GM23338 (cell line): ENCODE results near the gene PNMA5. TPM values are rescaled to one million over a fixed set of nuclear protein-coding genes. Genes with fewer than 3 reads are reported as not detected.

ENCODE experiments used
- ATAC-seq: fragments of 200-7000 bp; cut with Tn5 transposase; 3 replicates; pipeline ENCODE4 v1.9.1; 2020
- DNase-seq: peaks from one replicate; pipeline ENCODE4 v3.0.0-alpha.2; 2015; ENCODE audit warnings: low spot score
- H2AFZ ChIP-seq: fragments of 200-600 bp; sonication (generic); 2 replicates; pipeline ENCODE4 v1.8.0; 2016; ENCODE audit warnings: antibody characterized with exemption, mild to moderate bottlenecking, moderate library complexity
- H3F3A ChIP-seq: fragments of 200-600 bp; sonication (generic); replicated peaks from 2 replicates; pipeline ENCODE4 v1.8.0; 2017; ENCODE audit warnings: antibody characterized with exemption, mixed run types, low read depth
- H3K27ac ChIP-seq: fragments of 200-600 bp; sonication (generic); 2 replicates; pipeline ENCODE4 v1.6.1; 2016; ENCODE audit warnings: low read depth
- H3K27me3 ChIP-seq: fragments of 200-600 bp; sonication (generic); 2 replicates; pipeline ENCODE4 v1.8.0; 2016; ENCODE audit warnings: mild to moderate bottlenecking, mixed run types, moderate library complexity; ENCODE audit not compliant: insufficient read depth
- H3K36me3 ChIP-seq: fragments of 200-600 bp; sonication (generic); 2 replicates; pipeline ENCODE4 v1.8.0; 2016; ENCODE audit warnings: mild to moderate bottlenecking; ENCODE audit not compliant: insufficient read depth
- H3K4me1 ChIP-seq: fragments of 200-600 bp; sonication (generic); 2 replicates; pipeline ENCODE4 v1.8.0; 2016; ENCODE audit warnings: mild to moderate bottlenecking, moderate library complexity; ENCODE audit not compliant: insufficient read depth
- H3K4me2 ChIP-seq: fragments of 200-600 bp; sonication (generic); 2 replicates; pipeline ENCODE4 v1.7.1; 2017; ENCODE audit warnings: mixed run types
- H3K4me3 ChIP-seq: fragments of 200-600 bp; sonication (generic); 2 replicates; pipeline ENCODE4 v1.6.1; 2016; ENCODE audit warnings: mixed run types
- H3K79me2 ChIP-seq: fragments of 200-600 bp; sonication (generic); replicated peaks from 2 replicates; pipeline ENCODE4 v1.8.0; 2017; ENCODE audit warnings: mild to moderate bottlenecking; ENCODE audit not compliant: insufficient read depth
- H3K9me2 ChIP-seq: fragments of 200-600 bp; sonication (generic); 2 replicates; pipeline ENCODE4 v1.8.0; 2017; ENCODE audit not compliant: insufficient read depth
- H4K20me1 ChIP-seq: fragments of 200-600 bp; sonication (generic); replicated peaks from 2 replicates; pipeline ENCODE4 v1.8.0; 2017; ENCODE audit warnings: mild to moderate bottlenecking; ENCODE audit not compliant: insufficient read depth
- H3K27ac Mint-ChIP-seq: 2 replicates; pipeline ENCODE4 v1.8.0; 2020; ENCODE audit warnings: inconsistent platforms, mild to moderate bottlenecking, moderate library complexity, mixed read lengths
- H3K27me3 Mint-ChIP-seq: 3 replicates; pipeline ENCODE4 v1.8.0; 2022; ENCODE audit warnings: low read depth, mild to moderate bottlenecking, moderate library complexity, mixed read lengths, inconsistent platforms; ENCODE audit not compliant: insufficient read depth, poor library complexity
- H3K36me3 Mint-ChIP-seq: 3 replicates; pipeline ENCODE4 v1.8.0; 2021; ENCODE audit warnings: low read depth, mild to moderate bottlenecking, inconsistent platforms, moderate library complexity, mixed read lengths
- H3K4me1 Mint-ChIP-seq: 3 replicates; pipeline ENCODE4 v1.8.0; 2020; ENCODE audit warnings: mild to moderate bottlenecking, inconsistent platforms, mixed read lengths
- H3K4me3 Mint-ChIP-seq: 3 replicates; pipeline ENCODE4 v1.8.0; 2021; ENCODE audit warnings: moderate library complexity, mild to moderate bottlenecking, inconsistent platforms, mixed read lengths
- H3K9me3 Mint-ChIP-seq: 3 replicates; pipeline ENCODE4 v1.8.0; 2020; ENCODE audit warnings: moderate library complexity, mild to moderate bottlenecking, inconsistent platforms, mixed read lengths
- EZH2phosphoT487 ChIP-seq: fragments of 200-600 bp; sonication (generic); IDR thresholded peaks from one replicate; pipeline ENCODE4 v1.8.1; 2018; ENCODE audit warnings: antibody characterized with exemption; ENCODE audit not compliant: unreplicated experiment
- polyA plus RNA-seq: library from polyadenylated mRNA; unstranded; fragments of >200 nt; fragmentation: Nextera tagmentation; extraction: Ambion mirVana; gene quantifications from 2 replicates; pipeline ENCODE4 v1.2.1, GENCODE V29; 2016
- total RNA-seq: library from RNA; depleted of rRNA; stranded (reverse); fragments of >200 nt; shearing (Covaris generic); gene quantifications from 2 replicates; pipeline ENCODE4 v1.2.3, GENCODE V29; 2014
- TF ChIP-seq, protein P1 (sequence below): fragments of 250-450 bp; sonication (Bioruptor Pico); IDR thresholded peaks from 2 replicates; pipeline ENCODE4 v1.5.0; 2020; ENCODE audit warnings: mild to moderate bottlenecking, moderate library complexity
- TF ChIP-seq, protein P2 (sequence below): IDR thresholded peaks from 2 replicates; pipeline ENCODE4 v1.6.1; 2016; ENCODE audit warnings: antibody characterized with exemption
- TF ChIP-seq, protein P3 (sequence below), 2 experiments: fragments of 200-600 bp in 1 of 2; sonication (generic) in 1 of 2; conservative IDR thresholded peaks; 2 replicates each; pipeline versions ENCODE4 v1.5.1 to v1.6.1; 2016 to 2017; ENCODE audit warnings: antibody characterized with exemption in 2 of 2, low read depth in 2 of 2, mild to moderate bottlenecking in 2 of 2, moderate library complexity in 1 of 2

The PNMA5 gene
- total and polyA plus RNA-seq, 2 experiments from 2014 or later, result 0.24 to 0.49 TPM

DNA sequence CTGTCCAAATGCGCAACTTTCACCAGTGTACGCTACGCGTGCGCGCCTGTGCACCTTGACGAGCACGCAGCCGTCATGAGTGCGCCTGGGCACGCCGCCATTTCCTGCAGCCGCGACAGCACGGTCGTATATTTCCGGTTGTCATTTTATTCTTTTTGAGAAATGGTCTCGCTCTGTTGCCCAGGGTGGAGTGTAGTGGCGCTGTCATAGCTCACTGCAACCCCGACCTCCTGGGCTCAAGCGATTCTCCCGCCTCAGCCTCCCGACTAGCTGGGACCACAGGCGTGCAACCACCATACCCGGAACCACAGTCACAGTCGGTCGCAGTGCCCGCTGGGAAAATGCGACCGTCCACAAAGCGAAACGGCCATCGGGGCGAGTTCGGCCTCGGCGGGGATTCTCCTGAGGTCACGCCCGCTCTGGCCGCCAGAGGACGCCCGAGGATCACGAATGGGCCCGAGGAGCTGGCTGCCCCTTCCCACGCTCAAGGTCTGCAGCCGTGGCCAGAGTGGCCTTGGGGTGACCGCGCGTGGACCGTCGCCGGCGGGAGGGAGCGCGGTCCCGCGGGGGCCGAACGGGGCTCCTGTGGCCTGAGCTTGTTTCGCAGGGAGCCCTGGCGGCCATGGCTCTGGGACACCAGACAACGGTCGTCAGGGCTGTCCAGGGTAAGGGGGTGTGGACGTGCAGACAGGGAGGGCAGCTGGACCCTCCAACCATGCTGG is 38.6 kb upstream of the PNMA5 start:
- Mint-ChIP-seq H3K4me1 (no peaks in the 10 kb centered on the region), H3K4me3 (peak overlapping the region; percentile 38; the same call in 1 of the 3 replicates), H3K27ac (no peak overlapping the region), H3K27me3 (peaks cover 4% of the 10 kb centered on the region), H3K9me3 (no peaks in the 10 kb centered on the region), H3K36me3 (no peaks in the 10 kb centered on the region)
- H4K20me1 ChIP-seq, result no peaks in the 10 kb centered on the region
- no peaks in the 10 kb centered on the region for H3K27me3 ChIP-seq
- H3K36me3 ChIP-seq, result no peaks in the 10 kb centered on the region
- H3K4me2 ChIP-seq, result peak overlapping the region; percentile 57; the same call in 1 of the 2 replicates
- H3K4me3 ChIP-seq, result peak overlapping the region; percentile 49; the same call in 1 of the 2 replicates
- no peaks in the 10 kb centered on the region for H3K4me1 ChIP-seq
- H3F3A ChIP-seq, result no peaks in the 10 kb centered on the region
- H2AFZ ChIP-seq, result peak overlapping the region; percentile 80; the same call in 1 of the 2 replicates
- DNase-seq (peak; percentile 64), ATAC-seq (peak; percentile 69)
- TF ChIP-seq, protein P1, sequence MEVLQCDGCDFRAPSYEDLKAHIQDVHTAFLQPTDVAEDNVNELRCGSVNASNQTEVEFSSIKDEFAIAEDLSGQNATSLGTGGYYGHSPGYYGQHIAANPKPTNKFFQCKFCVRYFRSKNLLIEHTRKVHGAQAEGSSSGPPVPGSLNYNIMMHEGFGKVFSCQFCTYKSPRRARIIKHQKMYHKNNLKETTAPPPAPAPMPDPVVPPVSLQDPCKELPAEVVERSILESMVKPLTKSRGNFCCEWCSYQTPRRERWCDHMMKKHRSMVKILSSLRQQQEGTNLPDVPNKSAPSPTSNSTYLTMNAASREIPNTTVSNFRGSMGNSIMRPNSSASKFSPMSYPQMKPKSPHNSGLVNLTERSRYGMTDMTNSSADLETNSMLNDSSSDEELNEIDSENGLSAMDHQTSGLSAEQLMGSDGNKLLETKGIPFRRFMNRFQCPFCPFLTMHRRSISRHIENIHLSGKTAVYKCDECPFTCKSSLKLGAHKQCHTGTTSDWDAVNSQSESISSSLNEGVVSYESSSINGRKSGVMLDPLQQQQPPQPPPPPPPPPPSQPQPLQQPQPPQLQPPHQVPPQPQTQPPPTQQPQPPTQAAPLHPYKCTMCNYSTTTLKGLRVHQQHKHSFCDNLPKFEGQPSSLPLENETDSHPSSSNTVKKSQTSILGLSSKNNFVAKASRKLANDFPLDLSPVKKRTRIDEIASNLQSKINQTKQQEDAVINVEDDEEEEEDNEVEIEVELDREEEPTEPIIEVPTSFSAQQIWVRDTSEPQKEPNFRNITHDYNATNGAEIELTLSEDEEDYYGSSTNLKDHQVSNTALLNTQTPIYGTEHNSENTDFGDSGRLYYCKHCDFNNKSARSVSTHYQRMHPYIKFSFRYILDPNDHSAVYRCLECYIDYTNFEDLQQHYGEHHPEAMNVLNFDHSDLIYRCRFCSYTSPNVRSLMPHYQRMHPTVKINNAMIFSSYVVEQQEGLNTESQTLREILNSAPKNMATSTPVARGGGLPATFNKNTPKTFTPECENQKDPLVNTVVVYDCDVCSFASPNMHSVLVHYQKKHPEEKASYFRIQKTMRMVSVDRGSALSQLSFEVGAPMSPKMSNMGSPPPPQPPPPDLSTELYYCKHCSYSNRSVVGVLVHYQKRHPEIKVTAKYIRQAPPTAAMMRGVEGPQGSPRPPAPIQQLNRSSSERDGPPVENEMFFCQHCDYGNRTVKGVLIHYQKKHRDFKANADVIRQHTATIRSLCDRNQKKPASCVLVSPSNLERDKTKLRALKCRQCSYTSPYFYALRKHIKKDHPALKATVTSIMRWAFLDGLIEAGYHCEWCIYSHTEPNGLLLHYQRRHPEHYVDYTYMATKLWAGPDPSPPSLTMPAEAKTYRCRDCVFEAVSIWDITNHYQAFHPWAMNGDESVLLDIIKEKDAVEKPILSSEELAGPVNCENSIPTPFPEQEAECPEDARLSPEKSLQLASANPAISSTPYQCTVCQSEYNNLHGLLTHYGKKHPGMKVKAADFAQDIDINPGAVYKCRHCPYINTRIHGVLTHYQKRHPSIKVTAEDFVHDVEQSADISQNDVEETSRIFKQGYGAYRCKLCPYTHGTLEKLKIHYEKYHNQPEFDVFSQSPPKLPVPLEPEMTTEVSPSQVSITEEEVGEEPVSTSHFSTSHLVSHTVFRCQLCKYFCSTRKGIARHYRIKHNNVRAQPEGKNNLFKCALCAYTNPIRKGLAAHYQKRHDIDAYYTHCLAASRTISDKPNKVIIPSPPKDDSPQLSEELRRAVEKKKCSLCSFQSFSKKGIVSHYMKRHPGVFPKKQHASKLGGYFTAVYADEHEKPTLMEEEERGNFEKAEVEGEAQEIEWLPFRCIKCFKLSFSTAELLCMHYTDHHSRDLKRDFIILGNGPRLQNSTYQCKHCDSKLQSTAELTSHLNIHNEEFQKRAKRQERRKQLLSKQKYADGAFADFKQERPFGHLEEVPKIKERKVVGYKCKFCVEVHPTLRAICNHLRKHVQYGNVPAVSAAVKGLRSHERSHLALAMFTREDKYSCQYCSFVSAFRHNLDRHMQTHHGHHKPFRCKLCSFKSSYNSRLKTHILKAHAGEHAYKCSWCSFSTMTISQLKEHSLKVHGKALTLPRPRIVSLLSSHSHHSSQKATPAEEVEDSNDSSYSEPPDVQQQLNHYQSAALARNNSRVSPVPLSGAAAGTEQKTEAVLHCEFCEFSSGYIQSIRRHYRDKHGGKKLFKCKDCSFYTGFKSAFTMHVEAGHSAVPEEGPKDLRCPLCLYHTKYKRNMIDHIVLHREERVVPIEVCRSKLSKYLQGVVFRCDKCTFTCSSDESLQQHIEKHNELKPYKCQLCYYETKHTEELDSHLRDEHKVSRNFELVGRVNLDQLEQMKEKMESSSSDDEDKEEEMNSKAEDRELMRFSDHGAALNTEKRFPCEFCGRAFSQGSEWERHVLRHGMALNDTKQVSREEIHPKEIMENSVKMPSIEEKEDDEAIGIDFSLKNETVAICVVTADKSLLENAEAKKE, result no peak
- TF ChIP-seq EZH2phosphoT487, result no peak
- TF ChIP-seq, protein P2, sequence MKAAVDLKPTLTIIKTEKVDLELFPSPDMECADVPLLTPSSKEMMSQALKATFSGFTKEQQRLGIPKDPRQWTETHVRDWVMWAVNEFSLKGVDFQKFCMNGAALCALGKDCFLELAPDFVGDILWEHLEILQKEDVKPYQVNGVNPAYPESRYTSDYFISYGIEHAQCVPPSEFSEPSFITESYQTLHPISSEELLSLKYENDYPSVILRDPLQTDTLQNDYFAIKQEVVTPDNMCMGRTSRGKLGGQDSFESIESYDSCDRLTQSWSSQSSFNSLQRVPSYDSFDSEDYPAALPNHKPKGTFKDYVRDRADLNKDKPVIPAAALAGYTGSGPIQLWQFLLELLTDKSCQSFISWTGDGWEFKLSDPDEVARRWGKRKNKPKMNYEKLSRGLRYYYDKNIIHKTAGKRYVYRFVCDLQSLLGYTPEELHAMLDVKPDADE, result no peak
- TF ChIP-seq, protein P3, sequence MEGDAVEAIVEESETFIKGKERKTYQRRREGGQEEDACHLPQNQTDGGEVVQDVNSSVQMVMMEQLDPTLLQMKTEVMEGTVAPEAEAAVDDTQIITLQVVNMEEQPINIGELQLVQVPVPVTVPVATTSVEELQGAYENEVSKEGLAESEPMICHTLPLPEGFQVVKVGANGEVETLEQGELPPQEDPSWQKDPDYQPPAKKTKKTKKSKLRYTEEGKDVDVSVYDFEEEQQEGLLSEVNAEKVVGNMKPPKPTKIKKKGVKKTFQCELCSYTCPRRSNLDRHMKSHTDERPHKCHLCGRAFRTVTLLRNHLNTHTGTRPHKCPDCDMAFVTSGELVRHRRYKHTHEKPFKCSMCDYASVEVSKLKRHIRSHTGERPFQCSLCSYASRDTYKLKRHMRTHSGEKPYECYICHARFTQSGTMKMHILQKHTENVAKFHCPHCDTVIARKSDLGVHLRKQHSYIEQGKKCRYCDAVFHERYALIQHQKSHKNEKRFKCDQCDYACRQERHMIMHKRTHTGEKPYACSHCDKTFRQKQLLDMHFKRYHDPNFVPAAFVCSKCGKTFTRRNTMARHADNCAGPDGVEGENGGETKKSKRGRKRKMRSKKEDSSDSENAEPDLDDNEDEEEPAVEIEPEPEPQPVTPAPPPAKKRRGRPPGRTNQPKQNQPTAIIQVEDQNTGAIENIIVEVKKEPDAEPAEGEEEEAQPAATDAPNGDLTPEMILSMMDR (conservative IDR thresholded peaks at IDR 0.05; ENCODE audit: low read depth in 2 of 2), result peak; percentile 57 to 89
- H3K9me2 ChIP-seq, result no peaks in the 10 kb centered on the region
- no peak overlapping the region for H3K27ac ChIP-seq
- no peaks in the 10 kb centered on the region for H3K79me2 ChIP-seq
